GM18508 (cell line): ENCODE measurements around the gene SELENOS.
"Not testable (repeated sequence)": the region's sequence is repeated elsewhere in the genome, so short reads cannot be mapped to it uniquely, and the experiment has no call there.

ENCODE experiments used
- ATAC-seq: cut with Tn5 transposase; IDR thresholded peaks from one replicate; pipeline ENCODE4 v1.9.1; 2021; ENCODE audit warnings: moderate number of reproducible peaks; ENCODE audit not compliant: insufficient read depth, unreplicated experiment

SELENOS gene

GRCh38 chr15:101310508-101310907 is 33.2 kb upstream of the SELENOS start:
- ATAC-seq, result no peak

GRCh38 chr15:101310161-101310480 is 32.8 kb upstream of the SELENOS start:
- no peak for ATAC-seq

GRCh38 chr15:101309436-101310160 is 32.3 kb upstream of the SELENOS start:
- no peak for ATAC-seq

- no peak for ATAC-seq
Measured at GRCh38 chr15:101308604-101309435, 31.5 kb upstream of the SELENOS start.

- no peak for ATAC-seq
Measured at GRCh38 chr15:101307897-101308603, 30.8 kb upstream of the SELENOS start.

- ATAC-seq, result no peak
Measured at GRCh38 chr15:101307048-101307896, 30.0 kb upstream of the SELENOS start.

GRCh38 chr15:101306341-101307047 is 29.2 kb upstream of the SELENOS start:
- ATAC-seq, result no peak

- no peak for ATAC-seq
Measured at GRCh38 chr15:101305820-101306255, 28.6 kb upstream of the SELENOS start.

- ATAC-seq, result no peak
Measured at GRCh38 chr15:101303408-101303807, 26.1 kb upstream of the SELENOS start.

- ATAC-seq, result no peak
Measured at GRCh38 chr15:101296418-101297405, 19.4 kb upstream of the SELENOS start.

GRCh38 chr15:101295607-101296161 is 18.4 kb upstream of the SELENOS start:
- ATAC-seq, result no peak

GRCh38 chr15:101294731-101295606 is 17.7 kb upstream of the SELENOS start, which contains the start of gene SNRPA1:
SNRPA1 (minus strand) TSS chr15:101295248; CDS start chr15:101295178, 70 bp downstream.
- peak; percentile 56 for ATAC-seq

- no peak for ATAC-seq
Measured at GRCh38 chr15:101293122-101293521, 15.8 kb upstream of the SELENOS start.

GRCh38 chr15:101288905-101289513 is 11.7 kb upstream of the SELENOS start:
- no peak for ATAC-seq

- ATAC-seq, result not testable (repeated sequence)
Measured at GRCh38 chr15:101287342-101287741, 10.1 kb upstream of the SELENOS start.

GRCh38 chr15:101286471-101287114 is 9.3 kb upstream of the SELENOS start:
- no peak for ATAC-seq
